Right lobe of liver (tissue), 4 donors: ENCODE results near the gene CACNA2D2.

Source experiments
- POLR2A ChIP-seq: fragments of 450-650 bp; IDR thresholded peaks from one replicate; pipeline ENCODE4 v1.6.1; 2017; ENCODE audit warnings: antibody characterized with exemption, mild to moderate bottlenecking
- TF ChIP-seq, protein P1 (sequence below), 4 donors: fragments of 200-600 bp in 3 of 4; fragments of 450-650 bp in 1 of 4; IDR thresholded peaks; one replicate each; pipeline versions ENCODE4 v1.5.1 to v1.8.0; 2016 to 2022; ENCODE audit warnings: antibody characterized with exemption in 4 of 4, mild to moderate bottlenecking in 2 of 4
- donor health status: DM: no; HTN: no; CAD: no.
- donor health status: DM: no; HTN: no; CAD: no.
- donor health status: DM: no; HTN: yes; CAD: no.

GRCh38 chr3:50321336-50322114 lies 181.9 kb downstream of the CACNA2D2 start:
- TF ChIP-seq, protein P1, sequence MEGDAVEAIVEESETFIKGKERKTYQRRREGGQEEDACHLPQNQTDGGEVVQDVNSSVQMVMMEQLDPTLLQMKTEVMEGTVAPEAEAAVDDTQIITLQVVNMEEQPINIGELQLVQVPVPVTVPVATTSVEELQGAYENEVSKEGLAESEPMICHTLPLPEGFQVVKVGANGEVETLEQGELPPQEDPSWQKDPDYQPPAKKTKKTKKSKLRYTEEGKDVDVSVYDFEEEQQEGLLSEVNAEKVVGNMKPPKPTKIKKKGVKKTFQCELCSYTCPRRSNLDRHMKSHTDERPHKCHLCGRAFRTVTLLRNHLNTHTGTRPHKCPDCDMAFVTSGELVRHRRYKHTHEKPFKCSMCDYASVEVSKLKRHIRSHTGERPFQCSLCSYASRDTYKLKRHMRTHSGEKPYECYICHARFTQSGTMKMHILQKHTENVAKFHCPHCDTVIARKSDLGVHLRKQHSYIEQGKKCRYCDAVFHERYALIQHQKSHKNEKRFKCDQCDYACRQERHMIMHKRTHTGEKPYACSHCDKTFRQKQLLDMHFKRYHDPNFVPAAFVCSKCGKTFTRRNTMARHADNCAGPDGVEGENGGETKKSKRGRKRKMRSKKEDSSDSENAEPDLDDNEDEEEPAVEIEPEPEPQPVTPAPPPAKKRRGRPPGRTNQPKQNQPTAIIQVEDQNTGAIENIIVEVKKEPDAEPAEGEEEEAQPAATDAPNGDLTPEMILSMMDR (IDR thresholded peaks at IDR 0.05): peak; percentile 34 to 52 (median 43)
- peak; percentile 77 for TF ChIP-seq POLR2A
